ENCODE results near the gene PRAMEF1.

- no peak for TF ChIP-seq CTCF (conservative IDR thresholded peaks at IDR 0.05; ENCODE audit: low read length)
- no peak for TF ChIP-seq EZH2phosphoT487 (IDR thresholded peaks at IDR 0.05; ENCODE audit: borderline replicate concordance, low read depth, low read length)
Observed at GRCh38 chr1:12769031-12769430, 22.2 kb upstream of the PRAMEF1 start.

Measured in OCI-LY7 (cell line).